Stimulated activated CD4-positive, alpha-beta T cell treated with anti-CD3 and anti-CD28 coated beads, Interleukin-15, amount 100 ng/mL, for 1 hour (primary cell): ENCODE results near the gene LAMB2.

Experiments used
- DNase-seq, 2 donors: peaks; one replicate each; pipeline ENCODE4 v3.0.0-alpha.2; 2020; ENCODE audit warnings: low read depth in 1 of 2, low spot score in 1 of 2

LAMB2 gene

DNA sequence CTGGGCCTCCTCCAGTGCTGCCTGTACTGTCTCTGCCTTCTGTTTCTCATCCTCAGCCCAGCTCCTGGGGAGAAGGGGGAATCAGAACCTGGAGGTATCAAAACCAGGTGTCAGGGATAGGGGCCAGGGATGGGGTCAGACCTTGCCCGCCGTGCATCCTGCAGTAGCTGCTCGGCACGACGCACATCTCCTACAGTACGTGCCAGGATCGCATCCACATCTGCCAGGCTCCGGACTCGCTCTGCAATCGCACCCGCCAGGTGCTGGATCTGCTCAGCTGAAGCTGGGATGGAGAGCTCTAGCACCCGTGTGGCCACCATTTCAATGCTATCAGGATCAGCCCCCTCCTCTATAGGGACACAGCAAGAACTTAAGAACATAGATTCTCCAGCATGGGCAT lies 10.8 kb downstream of the LAMB2 start:
- DNase-seq = no peak

DNA sequence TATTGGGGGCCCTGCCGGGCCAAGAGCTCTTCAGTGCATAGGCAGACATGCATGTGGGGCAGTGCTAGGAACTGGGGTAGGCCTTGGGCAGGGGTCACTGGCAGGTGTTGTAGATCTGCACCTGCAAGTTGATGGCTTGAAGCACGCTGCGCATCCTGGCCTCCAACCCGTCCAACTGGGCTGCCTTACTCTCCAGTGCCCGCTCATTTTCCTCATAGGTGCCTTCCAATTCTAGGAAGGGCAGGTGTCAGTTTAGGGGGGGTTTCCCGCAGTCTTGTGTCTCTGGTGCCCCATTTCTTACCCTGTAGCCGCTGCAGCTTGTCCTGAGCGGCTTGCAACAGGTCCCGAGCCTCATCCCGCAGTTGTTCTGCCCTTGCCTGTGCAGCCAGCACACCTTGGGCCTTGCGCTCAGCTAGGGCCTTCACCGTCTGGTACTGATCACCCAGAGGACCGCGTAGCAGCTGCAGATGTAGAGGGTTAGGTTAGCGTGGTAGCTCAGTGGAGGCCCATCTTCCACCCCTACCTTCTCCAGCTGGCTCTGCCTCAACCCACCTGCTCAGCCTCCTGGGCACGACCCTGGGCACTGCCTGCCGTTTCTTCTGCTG lies 11.6 kb downstream of the LAMB2 start:
- DNase-seq = no peak

DNA sequence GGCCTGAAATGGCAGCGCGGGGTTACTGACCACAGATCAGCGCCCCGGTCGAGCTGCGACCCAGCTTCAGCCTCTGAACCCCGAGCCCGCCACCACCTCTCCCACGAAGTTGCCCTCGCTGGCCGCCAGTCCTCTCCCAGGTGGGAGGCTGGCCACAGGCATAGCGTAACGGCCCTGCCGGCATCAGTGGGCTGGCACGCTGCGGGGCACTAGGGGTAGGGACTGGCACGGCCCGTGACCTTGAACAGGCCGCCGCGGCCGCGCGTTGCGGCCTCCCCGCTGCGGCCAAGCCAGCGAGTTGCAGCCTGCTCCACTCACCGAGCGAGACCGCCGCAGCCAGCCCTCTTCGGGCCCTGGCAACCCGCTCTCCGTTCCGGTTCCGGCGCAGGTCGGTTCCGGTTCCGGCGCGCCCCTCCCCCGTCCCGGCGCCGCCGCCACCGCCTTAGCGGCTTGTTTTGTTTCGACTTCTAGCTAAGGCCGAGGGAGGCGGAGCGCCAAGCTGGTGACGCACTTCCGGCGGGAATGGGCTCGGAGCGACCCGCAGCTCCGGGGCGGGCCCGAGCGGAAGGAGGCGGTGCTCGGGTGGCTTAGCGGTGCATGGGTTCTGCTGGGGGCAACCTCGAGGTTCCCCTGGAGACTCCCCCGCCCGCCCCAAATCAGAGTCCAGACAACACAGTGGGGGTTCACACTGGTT lies 12.3 kb downstream of the LAMB2 start, which contains the start of gene USP19:
USP19 (minus strand) TSS at position 386 of the 694 bp plus-strand sequence. CDS start 1,678 bp downstream, outside the sequence.
- peak; percentile 83 to 92 for DNase-seq

DNA sequence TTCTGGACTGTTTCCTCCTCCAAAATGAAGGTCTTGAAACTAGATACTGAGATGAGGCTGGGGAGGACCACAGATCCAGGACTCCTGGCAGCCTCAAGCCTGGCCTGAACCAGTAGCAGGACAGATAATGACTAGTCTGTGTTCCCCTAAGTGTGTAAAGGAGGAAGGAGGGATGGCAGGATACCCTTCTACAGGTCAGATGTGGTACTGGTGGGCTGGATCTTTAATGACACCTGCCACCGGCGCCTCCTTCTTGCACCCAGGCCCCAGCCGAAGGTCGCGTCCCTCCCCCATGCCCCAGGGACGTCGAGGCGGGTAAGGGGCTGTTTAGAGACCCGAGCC lies 12.8 kb downstream of the LAMB2 start:
- no peak for DNase-seq

DNA sequence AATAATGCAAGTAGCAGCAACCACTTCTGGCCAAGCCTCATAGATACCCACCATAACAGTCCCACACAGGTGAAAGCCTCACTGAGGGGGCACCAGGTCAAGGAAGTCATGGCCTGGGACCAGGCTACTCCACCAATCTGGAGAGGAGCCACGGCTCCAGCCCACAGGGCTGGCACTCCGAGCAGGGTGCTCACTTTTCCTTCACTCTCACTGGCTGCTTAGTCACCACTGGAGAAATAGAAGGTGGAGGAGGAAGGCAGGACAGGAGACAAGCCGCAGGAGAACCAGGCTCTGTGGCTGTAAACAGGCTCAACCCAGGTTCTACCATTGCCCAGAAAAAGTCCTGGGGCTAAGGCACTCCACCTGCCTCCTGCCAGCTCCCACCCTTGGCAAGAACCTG lies 13.4 kb downstream of the LAMB2 start:
- DNase-seq = no peak

DNA sequence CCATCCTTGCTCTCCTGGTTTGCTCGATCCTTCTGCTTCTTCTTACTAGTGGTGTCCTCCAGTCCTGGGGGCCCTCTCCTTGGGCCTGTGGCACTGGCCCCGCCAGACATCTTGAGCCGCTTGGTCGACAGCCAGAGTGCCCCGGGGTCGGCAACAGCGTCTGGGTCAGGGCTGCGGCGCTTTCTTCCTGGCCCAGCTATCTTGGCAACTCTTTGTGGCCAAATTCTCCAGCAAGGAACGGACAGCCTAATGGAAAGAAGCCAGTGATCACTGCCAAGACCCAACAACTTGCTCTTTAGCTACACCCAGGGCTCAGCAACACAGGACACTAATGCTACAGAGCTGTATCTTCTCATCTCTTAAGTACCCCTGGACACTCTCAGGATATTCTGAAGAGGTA lies 13.8 kb downstream of the LAMB2 start:
- DNase-seq = no peak

DNA sequence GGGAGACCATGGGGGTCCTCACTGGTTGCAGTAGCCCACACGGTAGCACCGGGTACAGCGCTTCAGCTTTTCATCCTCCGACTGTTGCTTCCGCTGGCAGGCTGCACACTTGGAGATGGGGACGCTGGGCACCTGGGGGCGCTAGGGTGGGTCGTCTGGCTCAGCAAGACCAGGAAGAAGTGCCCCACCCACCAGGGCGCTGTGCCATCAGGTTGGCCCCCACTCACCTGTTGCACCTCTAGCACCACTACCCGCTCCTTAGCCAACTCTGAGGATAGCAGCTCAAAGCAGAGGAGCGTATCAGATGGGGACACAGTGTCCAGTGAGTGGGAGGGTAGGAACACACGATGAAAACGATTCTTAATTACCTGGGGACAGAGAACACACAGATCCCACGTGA lies 20.6 kb downstream of the LAMB2 start:
- no peak for DNase-seq

DNA sequence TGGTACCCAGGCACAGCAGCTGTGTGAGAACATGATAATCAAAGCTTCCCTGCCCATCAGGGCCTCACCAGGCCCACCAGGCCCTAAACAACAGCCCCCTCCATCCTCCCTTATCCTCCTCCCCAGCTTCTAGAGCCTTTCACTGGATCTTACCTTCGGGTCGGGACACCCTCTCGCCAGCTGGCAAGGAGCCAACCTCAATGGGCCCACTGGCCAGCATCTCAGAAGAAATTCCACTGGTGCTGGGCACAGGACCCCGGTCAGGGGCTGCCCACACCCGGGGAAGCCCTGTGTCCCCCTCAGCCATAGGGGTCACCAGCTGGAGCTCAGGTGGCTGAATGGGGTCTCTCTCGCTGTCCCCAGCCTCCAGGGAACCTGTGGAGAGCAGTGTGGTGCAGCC lies 21.5 kb downstream of the LAMB2 start:
- no peak for DNase-seq

DNA sequence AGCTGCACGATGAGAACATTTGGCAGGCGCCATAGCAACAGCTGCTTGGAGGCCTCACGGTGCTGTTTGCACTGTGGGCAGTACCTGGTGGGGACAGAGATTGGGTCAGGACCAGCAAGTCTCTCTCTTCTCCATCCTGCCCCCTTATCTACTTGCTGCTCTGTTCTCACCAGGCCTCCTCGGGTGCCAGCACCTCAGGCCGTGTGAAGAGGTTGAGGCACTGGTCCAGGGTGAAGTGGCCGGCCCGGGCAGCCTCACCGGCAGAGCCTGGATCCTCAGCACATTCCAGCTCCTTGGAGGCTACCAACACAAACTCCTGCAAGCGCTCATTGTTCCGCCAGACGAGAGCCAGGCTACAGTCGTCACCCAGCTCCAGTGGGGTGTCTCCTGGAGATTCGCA lies 22.1 kb downstream of the LAMB2 start:
- DNase-seq = no peak

DNA sequence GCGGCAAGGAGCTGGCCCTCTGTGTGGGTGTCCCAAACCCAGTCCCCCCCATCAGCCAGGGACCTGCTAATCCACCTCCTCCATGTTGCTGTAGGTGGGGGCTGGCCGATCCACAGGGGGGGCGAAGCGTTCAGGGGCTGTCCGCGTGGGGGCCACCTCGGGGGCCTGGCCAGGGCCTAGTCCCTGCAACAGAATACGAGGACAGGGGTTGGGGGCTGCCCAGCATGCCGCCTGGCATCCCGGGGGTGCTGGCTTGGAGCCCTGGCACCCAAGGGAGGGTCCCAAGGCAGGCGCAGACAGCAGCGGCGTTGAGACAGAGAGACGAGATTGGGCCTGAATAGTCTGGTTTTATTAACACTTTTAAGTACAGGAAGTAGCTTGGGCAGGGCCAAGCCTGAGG lies 24.5 kb downstream of the LAMB2 start:
- DNase-seq = no peak

DNA sequence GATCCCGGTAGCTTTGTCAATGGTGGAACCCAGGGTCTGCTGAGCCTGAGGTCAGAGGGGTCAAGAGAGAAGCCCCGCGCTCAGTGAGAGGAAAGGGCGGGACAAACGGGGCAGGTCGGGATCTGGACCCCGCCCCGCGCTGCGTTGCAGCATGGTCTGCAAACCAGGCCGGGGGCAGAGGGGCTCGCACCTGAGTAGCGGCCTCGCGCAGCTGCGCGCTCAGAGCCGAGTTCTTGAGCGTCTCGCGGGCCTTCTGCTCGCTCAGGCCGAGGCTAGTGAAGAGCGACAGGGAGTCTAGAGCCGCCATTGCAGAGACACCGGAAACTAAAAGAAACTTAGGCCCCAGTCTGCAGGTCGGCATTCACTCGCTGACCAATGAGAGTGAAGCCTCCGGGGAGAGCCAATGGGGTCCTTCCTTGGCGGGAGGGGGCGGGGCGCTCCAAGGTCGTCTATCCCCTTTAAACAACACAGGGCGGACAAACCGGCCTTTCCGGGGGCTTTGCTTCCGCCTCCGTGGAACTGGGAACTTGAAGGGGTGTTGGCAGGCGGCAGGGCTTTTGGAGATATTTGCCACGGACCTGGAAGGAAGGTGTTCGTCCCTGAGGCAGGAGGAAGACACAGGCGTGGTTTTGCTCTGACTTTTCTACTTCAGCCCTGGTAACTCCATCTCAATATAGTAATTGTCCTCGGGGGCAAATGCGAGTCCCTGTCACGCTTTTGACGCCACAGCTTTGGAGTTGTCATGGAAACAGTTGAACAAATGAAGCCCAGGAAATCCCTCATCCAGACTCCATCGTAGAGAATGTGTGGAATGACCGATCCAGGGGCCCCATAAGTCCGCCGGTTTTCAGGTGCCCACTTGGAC lies 28.2 kb downstream of the LAMB2 start, which contains the start of gene QARS1:
QARS1 (minus strand) TSS at position 331 of the 865 bp plus-strand sequence; CDS start at position 307, 24 bp downstream.
- DNase-seq = peak; percentile 74 to 79

DNA sequence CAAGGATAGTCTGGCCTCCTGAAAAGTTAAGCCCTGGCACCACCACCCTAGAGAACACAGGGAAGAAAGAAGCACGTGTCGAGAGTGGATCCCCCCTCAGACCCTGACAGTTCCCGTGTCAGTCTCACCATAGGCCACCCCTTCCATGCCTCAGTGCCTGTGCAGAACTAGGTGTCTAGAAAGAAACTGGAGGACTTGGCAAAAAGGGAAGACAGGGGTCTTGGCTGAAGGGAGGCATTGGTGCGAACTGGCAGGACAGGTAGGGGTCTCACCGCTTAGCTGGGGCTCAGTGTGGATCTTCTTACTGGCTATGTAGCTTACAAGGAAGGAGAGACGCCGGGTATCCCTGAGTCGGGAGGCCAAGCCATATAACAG lies 28.8 kb downstream of the LAMB2 start:
- no peak for DNase-seq

DNA sequence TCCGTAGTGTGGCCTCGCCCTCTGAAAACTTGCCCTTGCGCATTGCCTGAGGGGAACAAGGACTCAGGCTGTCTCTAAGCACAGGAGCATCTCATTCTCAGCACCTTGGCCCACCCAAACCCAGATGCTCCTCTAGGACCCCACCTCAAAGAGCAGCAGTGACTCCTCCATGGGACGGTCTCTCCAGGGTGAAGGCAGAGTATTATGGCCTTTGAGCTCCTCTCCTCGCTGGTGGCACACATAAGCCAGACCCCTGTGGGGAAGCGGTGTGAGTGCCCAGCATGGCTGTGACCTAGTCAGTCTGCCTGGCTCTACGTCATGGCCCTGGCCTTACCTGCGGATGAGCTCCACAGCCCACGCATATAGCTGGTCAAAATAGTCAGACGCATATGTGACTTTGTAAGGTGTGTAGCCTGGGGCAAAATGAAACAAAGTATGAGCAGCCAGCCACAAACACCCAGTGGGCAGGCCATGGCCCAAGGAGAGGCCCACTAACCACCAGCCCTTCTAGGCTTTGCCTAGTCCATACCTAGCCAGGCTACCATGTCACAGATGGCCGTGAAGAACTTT lies 32.7 kb downstream of the LAMB2 start:
- no peak for DNase-seq

DNA sequence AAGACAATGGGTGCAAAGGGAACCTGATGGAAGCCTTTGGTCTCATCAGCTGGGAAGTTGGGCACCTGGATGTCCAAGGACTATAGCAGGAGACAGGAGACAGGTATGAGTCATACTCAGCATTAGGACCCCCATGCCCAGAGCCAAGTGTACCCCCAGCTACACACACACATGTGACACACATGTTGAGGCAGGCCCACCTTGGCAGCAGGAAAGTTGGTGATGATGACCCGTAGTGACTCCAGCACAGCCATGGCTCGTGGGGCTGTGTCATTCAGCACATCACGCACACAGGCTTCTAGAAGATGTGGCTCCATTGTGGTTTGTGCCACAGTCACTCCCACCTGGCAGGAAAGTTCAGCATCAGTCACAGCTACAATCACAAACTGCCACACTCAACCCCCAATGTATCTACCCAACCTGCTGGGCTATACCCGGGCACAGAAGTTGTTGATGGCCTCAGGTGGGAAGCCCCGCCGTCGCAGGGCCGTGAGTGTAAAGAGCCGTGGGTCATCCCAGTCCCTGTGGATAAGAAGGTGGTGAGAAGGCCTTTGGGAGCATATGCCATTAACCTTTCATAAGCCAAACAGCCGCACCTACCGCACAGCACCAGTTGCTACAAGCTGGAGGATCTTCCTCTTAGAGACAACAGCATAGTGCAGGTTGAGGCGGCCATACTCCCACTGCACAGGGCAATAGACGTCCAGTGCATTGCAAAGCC lies 33.8 kb downstream of the LAMB2 start:
- DNase-seq = no peak

DNA sequence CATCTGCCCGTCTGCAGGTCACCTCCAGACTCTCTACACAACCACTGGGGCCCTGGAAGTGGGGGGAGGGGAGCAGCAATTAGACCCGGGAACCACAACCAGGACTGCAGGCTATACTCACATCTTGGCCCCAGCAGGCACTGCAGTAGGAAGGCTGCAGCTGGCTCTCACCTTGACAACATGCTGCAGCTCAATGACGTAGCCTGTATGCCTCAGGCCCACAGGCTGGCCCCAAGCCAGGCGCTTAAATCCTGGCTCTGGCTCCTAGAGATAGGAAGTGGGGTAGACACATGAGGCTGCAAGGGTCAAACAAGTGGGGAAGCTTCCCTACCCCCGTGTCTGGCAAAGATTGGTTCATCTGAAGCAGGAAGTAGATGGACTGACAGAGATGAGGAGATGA lies 34.4 kb downstream of the LAMB2 start:
- no peak for DNase-seq

DNA sequence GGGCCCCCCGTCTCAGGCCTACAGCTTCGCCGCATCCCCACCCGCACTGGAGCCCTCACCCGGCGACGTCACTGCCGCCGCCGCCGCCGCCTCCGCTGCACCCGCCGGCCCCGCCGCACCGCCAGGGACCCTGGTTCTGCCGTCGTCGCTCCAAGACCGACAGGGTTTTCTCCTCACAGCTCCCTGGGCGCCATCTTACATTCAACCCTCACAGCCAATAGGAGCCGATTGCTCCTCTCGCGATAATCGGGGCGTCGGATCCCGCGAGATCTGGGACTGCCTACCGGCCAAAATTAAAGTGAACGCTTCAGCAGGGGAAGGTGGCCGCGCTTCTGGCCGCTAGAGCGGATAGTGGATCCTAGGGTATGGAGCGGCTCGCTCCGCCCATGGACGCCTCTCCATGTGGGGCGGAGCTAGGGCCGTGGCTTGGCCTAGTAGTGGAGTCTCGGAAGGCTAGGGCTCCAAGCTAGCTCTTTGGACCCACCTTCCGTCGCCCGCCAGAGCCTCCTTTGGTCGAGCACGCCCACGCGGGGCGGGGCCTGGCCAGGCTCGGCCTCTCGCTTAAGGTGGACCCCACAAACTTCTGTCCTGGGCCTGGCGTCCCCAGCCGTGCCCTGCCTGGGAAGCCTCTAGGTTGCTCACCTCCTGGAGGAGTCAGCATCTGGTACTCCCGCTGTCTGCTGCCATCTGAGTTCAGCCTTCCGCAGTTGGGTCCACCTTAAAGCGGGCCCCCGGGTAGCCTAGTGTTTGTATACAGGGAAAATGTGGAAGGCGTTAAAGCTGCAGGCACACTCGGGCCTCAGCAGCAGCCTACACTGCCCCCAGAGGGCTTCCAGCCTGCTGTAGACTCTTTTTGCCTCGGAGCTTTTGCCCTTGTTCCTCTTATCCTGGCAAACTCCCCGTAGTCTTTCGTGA lies 38.7 kb downstream of the LAMB2 start, which contains the start of gene QRICH1:
QRICH1 (minus strand) TSS at position 219 of the 915 bp plus-strand sequence. CDS start 17,054 bp downstream, outside the sequence.
- peak; percentile 86 to 90 for DNase-seq

DNA sequence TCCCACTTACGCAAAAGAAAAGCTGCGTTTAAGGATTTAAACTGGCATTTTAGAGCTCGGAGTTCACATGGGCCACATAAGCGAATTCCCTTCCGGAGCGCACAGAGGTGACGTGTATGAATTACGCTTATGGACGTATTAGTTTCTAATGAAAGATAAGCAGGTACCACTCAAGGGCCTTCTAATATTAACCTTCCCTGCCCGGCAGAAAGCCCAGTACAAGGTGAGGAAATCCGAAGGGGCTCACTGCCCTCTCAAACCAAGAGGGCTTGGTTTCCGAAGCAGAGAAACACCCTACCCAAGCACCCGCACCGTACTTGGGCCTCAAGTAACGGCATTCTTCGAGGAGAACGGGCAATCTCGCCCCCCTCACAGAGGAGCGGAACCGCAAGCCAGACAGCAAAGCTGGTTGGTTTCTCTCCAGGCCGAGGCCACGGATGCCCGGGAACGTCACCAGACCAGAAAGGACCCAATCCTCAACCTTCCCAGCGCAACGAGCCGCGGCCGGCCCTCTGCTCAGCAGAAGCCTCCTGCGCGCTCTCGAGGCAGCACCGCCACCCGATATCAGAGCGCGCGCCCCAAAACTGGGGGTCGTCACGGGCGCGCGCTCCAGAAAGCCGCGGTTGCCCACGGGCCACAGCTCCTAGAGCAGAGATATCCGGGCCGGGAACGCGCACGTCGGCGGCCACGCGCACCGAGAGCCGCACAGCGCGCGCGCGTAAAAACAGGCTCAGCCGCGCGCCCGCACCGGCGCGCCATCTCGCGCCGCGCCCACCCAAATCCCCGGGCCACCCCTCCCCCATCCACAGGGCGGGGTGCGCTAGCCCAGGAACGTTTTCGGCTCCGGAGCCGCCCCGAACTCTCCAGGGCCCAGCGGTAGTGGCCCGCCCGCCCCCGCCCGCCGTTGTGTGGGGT lies 39.7 kb downstream of the LAMB2 start:
- DNase-seq = peak; percentile 57 to 74

DNA sequence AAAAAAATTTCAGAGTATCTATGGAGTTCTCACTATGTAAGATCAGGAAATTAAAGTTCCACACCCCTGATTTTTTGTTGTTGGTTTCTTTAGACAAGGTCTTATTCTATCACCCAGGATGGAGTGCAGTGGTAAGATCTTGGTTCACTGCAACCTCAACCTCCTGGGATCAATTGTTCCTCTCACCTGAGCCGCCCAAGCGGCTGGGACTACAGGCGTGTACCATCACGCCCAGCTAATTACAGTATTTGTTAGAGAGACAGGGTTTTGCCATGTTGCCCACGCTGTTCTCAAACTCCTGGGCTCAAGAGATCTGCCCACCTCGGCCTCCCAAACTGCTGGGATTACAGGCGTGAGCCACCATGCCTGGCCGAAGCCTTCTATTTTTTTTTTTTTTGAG lies 51.4 kb downstream of the LAMB2 start:
- no peak for DNase-seq

DNA sequence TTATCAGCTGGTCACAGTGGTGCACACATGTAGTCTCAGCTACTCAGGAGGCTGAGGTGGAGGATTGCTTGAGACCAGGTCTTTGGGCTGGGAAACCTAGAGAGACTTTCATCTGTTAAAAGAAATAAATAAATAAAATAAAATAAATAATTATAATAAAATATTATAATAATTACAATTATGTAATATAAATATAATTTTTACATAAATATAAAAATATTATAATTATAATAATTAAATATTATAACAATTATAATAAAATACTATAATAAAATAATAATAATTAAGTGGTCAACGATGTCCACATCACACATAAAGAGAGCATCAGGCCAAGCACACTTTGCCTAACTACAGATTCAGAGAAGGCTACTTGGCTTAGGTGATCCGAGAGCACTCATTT lies 53.6 kb downstream of the LAMB2 start:
- DNase-seq = no peak
